Motor neuron (in vitro differentiated cells): Measurements from ENCODE around the gene MEPE. TPM values are rescaled to one million over a fixed set of nuclear protein-coding genes. Genes with fewer than 3 reads are reported as not detected.

Source experiments
- ATAC-seq, 8 experiments: fragments of 200-7000 bp; cut with Tn5 transposase; replicated peaks in 6 of 8; 2 replicates each; pipeline ENCODE4 v1.8.0; 2021; ENCODE audit warnings: mild to moderate bottlenecking in 8 of 8, moderate library complexity in 8 of 8
- H3K27ac ChIP-seq, 2 donors: fragments of 250-450 bp; sonication (Bioruptor Pico); 2 replicates each; pipeline ENCODE4 v1.9.0; 2021; ENCODE audit warnings: antibody characterized with exemption in 2 of 2, mild to moderate bottlenecking in 2 of 2, moderate library complexity in 1 of 2
- H3K4me1 ChIP-seq, 2 donors: fragments of 250-450 bp; sonication (Bioruptor Pico); replicated peaks in 1 of 2; 2 replicates each; pipeline ENCODE4 v1.6.1; 2021; ENCODE audit warnings: antibody characterized with exemption in 2 of 2, mild to moderate bottlenecking in 2 of 2, moderate library complexity in 1 of 2
- H3K4me3 ChIP-seq, 5 donors: fragments of 250-450 bp; sonication (Bioruptor Pico); 2 replicates each; pipeline ENCODE4 v1.9.0; 2021; ENCODE audit warnings: antibody characterized with exemption in 5 of 5, mild to moderate bottlenecking in 5 of 5, moderate library complexity in 4 of 5
- WGBS, 10 experiments: fragments of 450-650 bp; shearing (Covaris generic); methylation state at CpG; one replicate each; pipeline ENCODE4 v1.0.0; 2022; 5-methylcytosine and 5-hydroxymethylcytosine counted together
- in situ Hi-C, 9 experiments: fragments of 400-800 bp; cut with MboI; loops; one replicate each; pipeline ENCODE4 v1.15.0; 2021; ENCODE audit warnings: low sequenced_read_pairs in 9 of 9, low pct_unique_long_range_greater_than_20kb in 2 of 9; ENCODE audit not compliant: unreplicated experiment in 9 of 9
- total RNA-seq, 8 experiments: library from RNA; unstranded; fragments of 300-600 nt; gene quantifications; 2 replicates each; pipeline versions ENCODE4 v1.2.3 to v1.2.4, GENCODE V29; 2022

MEPE gene
- total RNA-seq, 8 experiments from 2014 or later: 0.17 to 0.43 (median 0.28) TPM; not detected in 5

- in situ Hi-C loops: no loop called here
- peaks cover 0 to 12% of the 10 kb centered on the region in 2 donors for H3K4me1 ChIP-seq
- ATAC-seq: peak; percentile 67 to 98 (median 93)
- peak overlapping the region in 1 of 2 donors; percentile 45 for H3K27ac ChIP-seq
- no peak overlapping the region for H3K4me3 ChIP-seq
- WGBS, 10 experiments: 12 to 88% (median 53%) methylated on average over 3 to 8 of the region's 8 CpGs
These were observed 63.3 kb downstream of the MEPE start for GRCh38 chr4:87895964-87896621.

Other genes starting within 250 kb of the MEPE start
- under 1 TPM in 7 of 8 experiments, not detected in 1; 0.05 to 0.24 (median 0.10) TPM for gene DSPP, start 224.4 kb upstream of the MEPE start, total RNA-seq
- gene DMP1, start 182.7 kb upstream of the MEPE start, total RNA-seq: under 1 TPM in 3 of 8 experiments, not detected in 5; 0.13 to 0.62 (median 0.31) TPM
- gene IBSP, start 33.4 kb upstream of the MEPE start, total RNA-seq: 1 to 10 TPM in 3 of 8 experiments, under 1 TPM in 3, not detected in 2; 0.14 to 6.0 (median 1.5) TPM
- 100 to 1,000 TPM in 1 of 8 experiments, 10 to 100 TPM in 3, 1 to 10 TPM in 2, not detected in 2; 1.8 to 240 (median 36.5) TPM for gene SPP1, start 142.7 kb downstream of the MEPE start, total RNA-seq
- gene PKD2, start 174.7 kb downstream of the MEPE start, total RNA-seq: 10 to 100 TPM; 13.3 to 34.7 (median 16.3) TPM